ENCODE measurements around the gene MLLT6. TPM values are rescaled to one million over a fixed set of nuclear protein-coding genes. Genes with fewer than 3 reads are reported as not detected.
A peak's percentile ranks its signal among the peaks of the same experiment; 100 is the strongest.

Gene MLLT6
- total RNA-seq, 2 donors from 2014 or later: 38.6 to 71.6 TPM

- no peak for DNase-seq (ENCODE audit: low spot score)
- peaks cover 22% of the 10 kb centered on the region for H3K36me3 ChIP-seq
- peaks cover 0 to 75% of the 10 kb centered on the region in 2 donors for H3K4me1 ChIP-seq
- H3K27me3 ChIP-seq: no peaks in the 10 kb centered on the region
- H3K27ac ChIP-seq: peak overlapping the region; percentile 91 to 92
- H3K9me3 ChIP-seq: no peaks in the 10 kb centered on the region
- peak overlapping the region in 1 of 2 donors; percentile 83 for H3K4me3 ChIP-seq
- no peak for TF ChIP-seq CTCF (IDR thresholded peaks at IDR 0.05)
Measured at GRCh38 chr17:38731526-38732294, 26.6 kb downstream of the MLLT6 start.

GRCh38 chr17:38732376-38733281 lies 27.6 kb downstream of the MLLT6 start:
- Histone ChIP-seq H3K4me1 (peaks cover 0 to 75% of the 10 kb centered on the region in 2 donors), H3K27ac (peak overlapping the region; percentile 58 to 92), H3K4me3 (no peak overlapping the region), H3K36me3 (peaks cover 22% of the 10 kb centered on the region), H3K9me3 (no peaks in the 10 kb centered on the region), H3K27me3 (no peaks in the 10 kb centered on the region)
- DNase-seq (ENCODE audit: low spot score): no peak
- no peak for TF ChIP-seq CTCF (IDR thresholded peaks at IDR 0.05)

GRCh38 chr17:38733282-38733981 lies 28.4 kb downstream of the MLLT6 start:
- Histone ChIP-seq H3K36me3 (peaks cover 30% of the 10 kb centered on the region), H3K27ac (peak overlapping the region; percentile 58 to 92), H3K4me1 (peaks cover 0 to 70% of the 10 kb centered on the region in 2 donors), H3K4me3 (no peak overlapping the region), H3K27me3 (no peaks in the 10 kb centered on the region), H3K9me3 (no peaks in the 10 kb centered on the region)
- TF ChIP-seq CTCF (IDR thresholded peaks at IDR 0.05): no peak
- DNase-seq (ENCODE audit: low spot score): no peak

- H3K36me3 ChIP-seq: peaks cover 38% of the 10 kb centered on the region
- no peak for TF ChIP-seq CTCF (IDR thresholded peaks at IDR 0.05)
- H3K4me1 ChIP-seq: peaks cover 0 to 62% of the 10 kb centered on the region in 2 donors
- DNase-seq (ENCODE audit: low spot score): no peak
- no peaks in the 10 kb centered on the region for H3K9me3 ChIP-seq
- peak overlapping the region in 1 of 2 donors; percentile 34 for H3K27ac ChIP-seq
- no peak overlapping the region for H3K4me3 ChIP-seq
- H3K27me3 ChIP-seq: no peaks in the 10 kb centered on the region
Measured at GRCh38 chr17:38733982-38734973, 29.2 kb downstream of the MLLT6 start.
